Natural killer cell (primary cell): ENCODE data around the gene KIDINS220. TPM values are rescaled to one million over a fixed set of nuclear protein-coding genes. Genes with fewer than 3 reads are reported as not detected.

Experiments
- ATAC-seq, 3 donors: fragments of 150-1000 bp in 2 of 3; fragments of 200-7000 bp in 1 of 3; cut with Tn5 transposase; 1 replicate in 1 of 3; 2 replicates in 2 of 3; pipeline ENCODE4 v1.10.0; 2021; ENCODE audit warnings: mild to moderate bottlenecking in 2 of 3, moderate library complexity in 2 of 3
- DNase-seq, 2 donors: peaks; one replicate each; pipeline versions ENCODE4 v3.0.0 to v3.0.0-alpha.2; 2013 to 2021; ENCODE audit warnings: mixed read lengths in 1 of 2
- H3K27ac ChIP-seq: one replicate; pipeline ENCODE4 v1.5.1; 2013; ENCODE audit warnings: mild to moderate bottlenecking, low read length
- H3K27me3 ChIP-seq: one replicate; pipeline ENCODE4 v1.6.1; 2013; ENCODE audit warnings: low read length; ENCODE audit not compliant: control insufficient read depth, insufficient read depth
- H3K36me3 ChIP-seq: one replicate; pipeline ENCODE4 v1.6.1; 2013; ENCODE audit warnings: low read length; ENCODE audit not compliant: control insufficient read depth, insufficient read depth
- H3K4me1 ChIP-seq: one replicate; pipeline ENCODE4 v1.6.1; 2013; ENCODE audit warnings: low read length; ENCODE audit not compliant: control insufficient read depth, insufficient read depth
- H3K4me3 ChIP-seq: one replicate; pipeline ENCODE4 v1.5.1; 2013; ENCODE audit warnings: low read length
- H3K9me3 ChIP-seq: one replicate; pipeline ENCODE4 v1.6.1; 2013; ENCODE audit warnings: low read length; ENCODE audit not compliant: control insufficient read depth, insufficient read depth
- H3K27ac Mint-ChIP-seq, 2 donors: one replicate each; pipeline ENCODE4 v1.8.0; 2022; ENCODE audit warnings: mild to moderate bottlenecking in 2 of 2, mixed read lengths in 2 of 2, moderate library complexity in 1 of 2
- H3K27me3 Mint-ChIP-seq, 2 donors: one replicate each; pipeline ENCODE4 v1.8.0; 2022; ENCODE audit warnings: low read depth in 2 of 2, mixed read lengths in 2 of 2
- H3K36me3 Mint-ChIP-seq: one replicate; pipeline ENCODE4 v1.8.0; 2022; ENCODE audit warnings: mixed read lengths
- H3K4me1 Mint-ChIP-seq, 2 donors: one replicate each; pipeline ENCODE4 v1.8.0; 2022; ENCODE audit warnings: mixed read lengths in 2 of 2
- H3K4me3 Mint-ChIP-seq: one replicate; pipeline ENCODE4 v1.8.0; 2022; ENCODE audit warnings: mild to moderate bottlenecking, moderate library complexity, mixed read lengths
- H3K9me3 Mint-ChIP-seq, 2 donors: one replicate each; pipeline ENCODE4 v1.8.0; 2022; ENCODE audit warnings: mixed read lengths in 2 of 2
- CTCF ChIP-seq: fragments of 200-600 bp; IDR thresholded peaks from one replicate; pipeline ENCODE4 v1.8.0; 2022; ENCODE audit warnings: antibody characterized with exemption
- WGBS: methylation state at CpG from one replicate; pipeline ENCODE4 v1.1.7; 2013; ENCODE audit warnings: missing lambda C conversion rate; ENCODE audit not compliant: insufficient coverage; 5-methylcytosine and 5-hydroxymethylcytosine counted together
- intact Hi-C: fragments of 100-400 bp; cut with micrococcal nuclease; formaldehyde crosslinking; loops from one replicate; pipeline ENCODE4 v1.14.2; 2022
- total RNA-seq, 4 donors: library from RNA; stranded (reverse); fragments of 120-200 nt in 1 of 4; gene quantifications; one replicate each; pipeline versions ENCODE4 v1.2.3 to v1.2.4, GENCODE V29; 2013 to 2022

KIDINS220 gene
- total RNA-seq, 3 donors from 2014 or later (not counting 1 experiment from before 2014, with no cell fraction given) = 54.1 to 84.2 (median 71.5) TPM

GRCh38 chr2:8786463-8786862 is 51.0 kb downstream of the KIDINS220 start:
- 67% methylated on average over 5 of the region's 5 CpGs for WGBS
- peaks cover 35% of the 10 kb centered on the region for H3K36me3 Mint-ChIP-seq
- no peaks in the 10 kb centered on the region for H3K27me3 Mint-ChIP-seq
- Histone ChIP-seq H3K36me3 (peaks cover 54% of the 10 kb centered on the region), H3K9me3 (no peaks in the 10 kb centered on the region), H3K27me3 (no peaks in the 10 kb centered on the region), H3K4me3 (no peak overlapping the region), H3K4me1 (no peaks in the 10 kb centered on the region), H3K27ac (no peak overlapping the region)
- DNase-seq (no peak), ATAC-seq (no peak)
- H3K4me1 Mint-ChIP-seq = peaks cover 5 to 10% of the 10 kb centered on the region in 2 donors
- no peak overlapping the region for H3K4me3 Mint-ChIP-seq
- no peaks in the 10 kb centered on the region for H3K9me3 Mint-ChIP-seq
- H3K27ac Mint-ChIP-seq = no peak overlapping the region
- intact Hi-C loops = no loop called here
- TF ChIP-seq CTCF = no peak

GRCh38 chr2:8779795-8780671 is 57.4 kb downstream of the KIDINS220 start:
- Histone ChIP-seq H3K9me3 (no peaks in the 10 kb centered on the region), H3K27ac (no peak overlapping the region), H3K36me3 (peaks cover 57% of the 10 kb centered on the region), H3K27me3 (no peaks in the 10 kb centered on the region), H3K4me1 (no peaks in the 10 kb centered on the region), H3K4me3 (no peak overlapping the region)
- peaks cover 33% of the 10 kb centered on the region for H3K36me3 Mint-ChIP-seq
- ATAC-seq (no peak), DNase-seq (no peak)
- no peaks in the 10 kb centered on the region for H3K27me3 Mint-ChIP-seq
- intact Hi-C loops = no loop called here
- TF ChIP-seq CTCF = no peak
- H3K9me3 Mint-ChIP-seq = no peaks in the 10 kb centered on the region
- H3K4me3 Mint-ChIP-seq = no peak overlapping the region
- 97% methylated on average over 3 of the region's 4 CpGs for WGBS
- H3K27ac Mint-ChIP-seq = no peak overlapping the region
- peaks cover 10 to 11% of the 10 kb centered on the region in 2 donors for H3K4me1 Mint-ChIP-seq

- Mint-ChIP-seq H3K27me3 (no peaks in the 10 kb centered on the region), H3K27ac (no peak overlapping the region), H3K9me3 (no peaks in the 10 kb centered on the region), H3K36me3 (peaks cover 12% of the 10 kb centered on the region), H3K4me3 (no peak overlapping the region), H3K4me1 (no peaks in the 10 kb centered on the region)
- no peak overlapping the region for H3K4me3 ChIP-seq
- TF ChIP-seq CTCF = no peak
- DNase-seq (no peak), ATAC-seq (no peak)
- H3K27me3 ChIP-seq = no peaks in the 10 kb centered on the region
- H3K27ac ChIP-seq = no peak overlapping the region
- no peaks in the 10 kb centered on the region for H3K9me3 ChIP-seq
- intact Hi-C loops = no loop called here
- WGBS = 91% methylated on average over 2 of the region's 2 CpGs
- H3K4me1 ChIP-seq = no peaks in the 10 kb centered on the region
- peaks cover 63% of the 10 kb centered on the region for H3K36me3 ChIP-seq
Observed at GRCh38 chr2:8774371-8774770, 63.0 kb downstream of the KIDINS220 start.
